ENCODE measurements around the gene ABCC2. TPM values are rescaled to one million over a fixed set of nuclear protein-coding genes. Genes with fewer than 3 reads are reported as not detected.
A peak's percentile ranks its signal among the peaks of the same experiment; 100 is the strongest.

Gene ABCC2
- total and polyA plus RNA-seq, 2 of the 4 experiments (the other 2 are of a cell fraction): 0.21 to 0.36 TPM

GRCh38 chr10:99775850-99776249 is 6.6 kb upstream of the ABCC2 start:
- dilution Hi-C loops (cut with HindIII; ENCODE audit: low sequenced_read_pairs, unreplicated experiment) (no loop called here), in situ Hi-C loops (cut with MboI; ENCODE audit: low sequenced_read_pairs) (no loop called here), intact Hi-C loops (cut with micrococcal nuclease) (no loop called here)
- H3K9me1 ChIP-seq (ENCODE audit: insufficient read depth, low read length): no peaks in the 10 kb centered on the region
- H3K79me1 ChIP-seq (ENCODE audit: low read depth in 1 of 2, low read length in 2 of 2): no peaks in the 10 kb centered on the region; a peak in 1 of 4 replicates
- H3K4me3 ChIP-seq (ENCODE audit: insufficient read depth, low read depth, low read length): no peak overlapping the region
- TF ChIP-seq RCOR1 (IDR thresholded peaks at IDR 0.05; ENCODE audit: insufficient replicate concordance, low read length): no peak
- TF ChIP-seq CEBPB (IDR thresholded peaks at IDR 0.05; ENCODE audit: low read depth, low read length): peak; percentile 87
- TF ChIP-seq USF2 (IDR thresholded peaks at IDR 0.05; ENCODE audit: low read depth, low read length): no peak
- TF ChIP-seq RAD21 (IDR thresholded peaks at IDR 0.05; ENCODE audit: low read length): no peak
- TF ChIP-seq CHD1 (IDR thresholded peaks at IDR 0.05; ENCODE audit: low read depth, low read length): no peak
- TF ChIP-seq MAFK (IDR thresholded peaks at IDR 0.05; ENCODE audit: low read depth, low read length): peak; percentile 86
- peak; percentile 95 for TF ChIP-seq NFE2L2 (IDR thresholded peaks at IDR 0.05; ENCODE audit: low read depth, low read length)
- peak; percentile 98 for TF ChIP-seq FOS (IDR thresholded peaks at IDR 0.05; ENCODE audit: low read depth, low read length)
- peak; percentile 77 for TF ChIP-seq BHLHE40 (IDR thresholded peaks at IDR 0.05; ENCODE audit: low read depth, low read length)
- no peak for TF ChIP-seq SMC3 (IDR thresholded peaks at IDR 0.05; ENCODE audit: low read depth, low read length)
- no peak for TF ChIP-seq CTCF (conservative IDR thresholded peaks at IDR 0.05; ENCODE audit: low read depth, low read length)
- TF ChIP-seq POLR2A (IDR thresholded peaks at IDR 0.05; ENCODE audit: low read depth, low read length): no peak
- TF ChIP-seq RFX5 (IDR thresholded peaks at IDR 0.05; ENCODE audit: low read depth, low read length): no peak
- H2BK15ac ChIP-seq (ENCODE audit: low read depth, low read length): no peak overlapping the region
- no peak overlapping the region for H2AFZ ChIP-seq (replicated peaks; ENCODE audit: low read length, poor library complexity)
- no peak overlapping the region; the same call in 1 of the 2 replicates for H3K9ac ChIP-seq (ENCODE audit: low read depth, low read length)
- no peaks in the 10 kb centered on the region for H3K9me3 ChIP-seq (ENCODE audit: control insufficient read depth, insufficient read depth, low read length)
- no peaks in the 10 kb centered on the region for H3K27me3 ChIP-seq (ENCODE audit: control insufficient read depth, insufficient read depth, low read length)
- peak overlapping the region; percentile 64; the same call in 1 of the 2 replicates for H4K5ac ChIP-seq (ENCODE audit: low read depth, low read length)
- peak overlapping the region; percentile 88 for H2BK120ac ChIP-seq (ENCODE audit: low read depth, low read length)
- H3K14ac ChIP-seq (replicated peaks; ENCODE audit: low read depth, low read length): no peak overlapping the region
- ChIA-PET POLR2A (ENCODE audit: unreplicated experiment) (no interaction called here), CTCF (no interaction called here)
- H3K27ac ChIP-seq (ENCODE audit: insufficient read depth, low read length): peak overlapping the region; percentile 95; the same call in 1 of the 2 replicates
- H4K20me1 ChIP-seq (ENCODE audit: insufficient read depth, low read length): no peaks in the 10 kb centered on the region
- H3K23ac ChIP-seq (ENCODE audit: low read depth, low read length): no peak overlapping the region
- DNase-seq: peak; percentile 93
- H3K4me2 ChIP-seq (ENCODE audit: low read depth, low read length): peak overlapping the region; percentile 85
- peak overlapping the region in 1 of 2 experiments; percentile 10; a peak in 1 of 4 replicates for H4K8ac ChIP-seq (ENCODE audit: low read depth in 2 of 2, low read length in 2 of 2)
- no TSS peak for BruUV-seq (replicated peaks)
- H4K91ac ChIP-seq (ENCODE audit: insufficient read depth, low read depth, low read length): no peak overlapping the region; the same call in 1 of the 2 replicates
- ATAC-seq (ENCODE audit: low read depth): peak; percentile 55
- no peaks in the 10 kb centered on the region for H3K36me3 ChIP-seq (ENCODE audit: control insufficient read depth, insufficient read depth, low read length)
- peak overlapping the region; percentile 74; the same call in 1 of the 2 replicates for H3K4ac ChIP-seq (ENCODE audit: low read depth, low read length)
- H2BK5ac ChIP-seq (ENCODE audit: low read depth, low read length, poor library complexity, severe bottlenecking): peak overlapping the region; percentile 100
- H3K56ac ChIP-seq (ENCODE audit: extremely low read depth, insufficient read depth, low read length): peak overlapping the region; percentile 59; the same call in 1 of the 2 replicates
- H2BK20ac ChIP-seq (ENCODE audit: low read depth, low read length): peak overlapping the region; percentile 77; the same call in 1 of the 2 replicates
- H3K4me1 ChIP-seq (ENCODE audit: control insufficient read depth, insufficient read depth, low read length): peaks cover 8% of the 10 kb centered on the region
- peak overlapping the region; percentile 94 for H3K18ac ChIP-seq (ENCODE audit: low read depth, low read length)
- H2AK9ac ChIP-seq (replicated peaks; ENCODE audit: low read depth, low read length, poor library complexity): no peak overlapping the region
- no peak overlapping the region for H2AK5ac ChIP-seq (ENCODE audit: low read depth, low read length)

Data from IMR-90 (cell line).